ENCODE measurements around the gene KRTAP4-9. TPM values are rescaled to one million over a fixed set of nuclear protein-coding genes. Genes with fewer than 3 reads are reported as not detected.
A peak's percentile ranks its signal among the peaks of the same experiment; 100 is the strongest.
"Not testable (repeated sequence)": the region's sequence is repeated elsewhere in the genome, so short reads cannot be mapped to it uniquely, and the experiment has no call there.

KRTAP4-9 gene
- total RNA-seq, 2 donors from 2014 or later = not detected

GRCh38 chr17:41103896-41104295, 1.3 kb upstream of the KRTAP4-9 start:
- Mint-ChIP-seq H3K4me3 (no peak overlapping the region), H3K36me3 (ENCODE audit: low read depth) (peaks cover 2% of the 10 kb centered on the region), H3K27me3 (peaks cover 16% of the 10 kb centered on the region), H3K27ac (no peak overlapping the region), H3K4me1 (peaks cover 15% of the 10 kb centered on the region)
- DNase-seq (no peak), ATAC-seq (no peak)
- H3K9me3 ChIP-seq (ENCODE audit: control insufficient read depth, low read length, poor library complexity, severe bottlenecking) = no peaks in the 10 kb centered on the region

- not testable (repeated sequence) for H3K4me3 Mint-ChIP-seq; H3K27ac Mint-ChIP-seq; ATAC-seq; H3K36me3 Mint-ChIP-seq (ENCODE audit: low read depth); H3K9me3 ChIP-seq (ENCODE audit: control insufficient read depth, low read length, poor library complexity, severe bottlenecking); DNase-seq
- Mint-ChIP-seq H3K27me3 (peaks cover 16% of the 10 kb centered on the region), H3K4me1 (peaks cover 16% of the 10 kb centered on the region)
Measured at GRCh38 chr17:41104386-41105038, 677 bp upstream of the KRTAP4-9 start.

GRCh38 chr17:41107941-41108450, 2.8 kb downstream of the KRTAP4-9 start:
- H3K27ac Mint-ChIP-seq = peak overlapping the region; percentile 27
- DNase-seq = no peak
- H3K4me1 Mint-ChIP-seq = peaks cover 12% of the 10 kb centered on the region
- no peak for ATAC-seq
- peaks cover 2% of the 10 kb centered on the region for H3K36me3 Mint-ChIP-seq (ENCODE audit: low read depth)
- H3K27me3 Mint-ChIP-seq = peaks cover 9% of the 10 kb centered on the region
- H3K4me3 Mint-ChIP-seq = peak overlapping the region; percentile 31
- H3K9me3 ChIP-seq (ENCODE audit: control insufficient read depth, low read length, poor library complexity, severe bottlenecking) = peaks cover under 1% of the 10 kb centered on the region

- Mint-ChIP-seq H3K4me3 (peak overlapping the region; percentile 65), H3K4me1 (peaks cover 12% of the 10 kb centered on the region)
- not testable (repeated sequence) for H3K36me3 Mint-ChIP-seq (ENCODE audit: low read depth); DNase-seq; H3K27ac Mint-ChIP-seq; H3K27me3 Mint-ChIP-seq; H3K9me3 ChIP-seq (ENCODE audit: control insufficient read depth, low read length, poor library complexity, severe bottlenecking); ATAC-seq
Measured at GRCh38 chr17:41108728-41109386, 3.7 kb downstream of the KRTAP4-9 start.

GRCh38 chr17:41111151-41111885, 6.1 kb downstream of the KRTAP4-9 start:
- H3K27ac Mint-ChIP-seq = no peak overlapping the region
- ATAC-seq (no peak), DNase-seq (no peak)
- peaks cover 2% of the 10 kb centered on the region for H3K9me3 ChIP-seq (ENCODE audit: control insufficient read depth, low read length, poor library complexity, severe bottlenecking)
- H3K27me3 Mint-ChIP-seq = peaks cover 9% of the 10 kb centered on the region
- peaks cover 12% of the 10 kb centered on the region for H3K4me1 Mint-ChIP-seq
- H3K4me3 Mint-ChIP-seq = no peak overlapping the region
- H3K36me3 Mint-ChIP-seq (ENCODE audit: low read depth) = peaks cover 2% of the 10 kb centered on the region

- DNase-seq (no peak), ATAC-seq (peak; percentile 73)
- peaks cover 11% of the 10 kb centered on the region for H3K4me1 Mint-ChIP-seq
- H3K27me3 Mint-ChIP-seq = peaks cover 20% of the 10 kb centered on the region
- H3K9me3 ChIP-seq (ENCODE audit: control insufficient read depth, low read length, poor library complexity, severe bottlenecking) = peaks cover 2% of the 10 kb centered on the region
- no peak overlapping the region for H3K4me3 Mint-ChIP-seq
- H3K27ac Mint-ChIP-seq = peak overlapping the region; percentile 19
- peaks cover 6% of the 10 kb centered on the region for H3K36me3 Mint-ChIP-seq (ENCODE audit: low read depth)
Measured at GRCh38 chr17:41116297-41116696, 11.1 kb downstream of the KRTAP4-9 start.

- not testable (repeated sequence) for ATAC-seq; H3K36me3 Mint-ChIP-seq (ENCODE audit: low read depth); H3K27ac Mint-ChIP-seq; DNase-seq; H3K4me3 Mint-ChIP-seq; H3K9me3 ChIP-seq (ENCODE audit: control insufficient read depth, low read length, poor library complexity, severe bottlenecking)
- Mint-ChIP-seq H3K27me3 (peaks cover 20% of the 10 kb centered on the region), H3K4me1 (peaks cover 11% of the 10 kb centered on the region)
Measured at GRCh38 chr17:41117846-41118386, 12.7 kb downstream of the KRTAP4-9 start, which contains the start of gene KRTAP4-11. Gene KRTAP4-11, minus strand, starts transcription at chr17:41118373. Its CDS starts 58 bp downstream, at chr17:41118315.

GRCh38 chr17:41118721-41119120, 13.5 kb downstream of the KRTAP4-9 start:
- no peak for ATAC-seq
- H3K27ac Mint-ChIP-seq = no peak overlapping the region
- H3K4me3 Mint-ChIP-seq = no peak overlapping the region
- H3K36me3 Mint-ChIP-seq (ENCODE audit: low read depth) = peaks cover 6% of the 10 kb centered on the region
- peaks cover 20% of the 10 kb centered on the region for H3K27me3 Mint-ChIP-seq
- no peak for DNase-seq
- peaks cover 16% of the 10 kb centered on the region for H3K4me1 Mint-ChIP-seq
- no peaks in the 10 kb centered on the region for H3K9me3 ChIP-seq (ENCODE audit: control insufficient read depth, low read length, poor library complexity, severe bottlenecking)

GRCh38 chr17:41119696-41120690, 14.8 kb downstream of the KRTAP4-9 start:
- peak; percentile 77 for ATAC-seq
- peak overlapping the region; percentile 49 for H3K27ac Mint-ChIP-seq
- not testable (repeated sequence) for DNase-seq

GRCh38 chr17:41121742-41122141, 16.6 kb downstream of the KRTAP4-9 start:
- no peak for ATAC-seq
- no peak overlapping the region for H3K4me3 Mint-ChIP-seq
- H3K4me1 Mint-ChIP-seq = peaks cover 27% of the 10 kb centered on the region
- H3K27ac Mint-ChIP-seq = no peak overlapping the region
- peaks cover 6% of the 10 kb centered on the region for H3K36me3 Mint-ChIP-seq (ENCODE audit: low read depth)
- peaks cover 9% of the 10 kb centered on the region for H3K27me3 Mint-ChIP-seq
- DNase-seq = no peak
- H3K9me3 ChIP-seq (ENCODE audit: control insufficient read depth, low read length, poor library complexity, severe bottlenecking) = no peaks in the 10 kb centered on the region

More at GRCh38 chr17:41119696-41120690, 14.8 kb downstream of the KRTAP4-9 start:
- not testable (repeated sequence) for H3K9me3 ChIP-seq (ENCODE audit: control insufficient read depth, low read length, poor library complexity, severe bottlenecking); H3K36me3 Mint-ChIP-seq (ENCODE audit: low read depth)
- Mint-ChIP-seq H3K27me3 (peaks cover 20% of the 10 kb centered on the region), H3K4me1 (peaks cover 24% of the 10 kb centered on the region), H3K4me3 (peak overlapping the region; percentile 49)

- H3K27ac Mint-ChIP-seq = peak overlapping the region; percentile 25
- not testable (repeated sequence) for H3K9me3 ChIP-seq (ENCODE audit: control insufficient read depth, low read length, poor library complexity, severe bottlenecking); H3K36me3 Mint-ChIP-seq (ENCODE audit: low read depth); H3K27me3 Mint-ChIP-seq; ATAC-seq; DNase-seq
- H3K4me1 Mint-ChIP-seq = peaks cover 27% of the 10 kb centered on the region
- H3K4me3 Mint-ChIP-seq = peak overlapping the region; percentile 80
Measured at GRCh38 chr17:41123292-41123990, 18.3 kb downstream of the KRTAP4-9 start.
